Mammary epithelial cell (primary cell): Measurements from ENCODE around the gene ATRNL1.

ENCODE experiments used
- EZH2 ChIP-seq: IDR thresholded peaks from 2 replicates; pipeline ENCODE4 v1.6.1; 2012; ENCODE audit warnings: low read length, inconsistent platforms, borderline replicate concordance
- TF ChIP-seq, protein P1 (sequence below), 2 donors: IDR thresholded peaks in 1 of 2; conservative IDR thresholded peaks in 1 of 2; 2 replicates each; pipeline ENCODE4 v1.5.1; 2011 to 2012; ENCODE audit warnings: inconsistent platforms in 2 of 2, low read length in 2 of 2, mild to moderate bottlenecking in 2 of 2, control low read depth in 1 of 2, low read depth in 1 of 2; ENCODE audit not compliant: insufficient read depth in 1 of 2; ENCODE audit errors: extremely low read depth in 1 of 2

GRCh38 chr10:115867305-115867704 is 774.1 kb downstream of the ATRNL1 start:
- TF ChIP-seq, protein P1, sequence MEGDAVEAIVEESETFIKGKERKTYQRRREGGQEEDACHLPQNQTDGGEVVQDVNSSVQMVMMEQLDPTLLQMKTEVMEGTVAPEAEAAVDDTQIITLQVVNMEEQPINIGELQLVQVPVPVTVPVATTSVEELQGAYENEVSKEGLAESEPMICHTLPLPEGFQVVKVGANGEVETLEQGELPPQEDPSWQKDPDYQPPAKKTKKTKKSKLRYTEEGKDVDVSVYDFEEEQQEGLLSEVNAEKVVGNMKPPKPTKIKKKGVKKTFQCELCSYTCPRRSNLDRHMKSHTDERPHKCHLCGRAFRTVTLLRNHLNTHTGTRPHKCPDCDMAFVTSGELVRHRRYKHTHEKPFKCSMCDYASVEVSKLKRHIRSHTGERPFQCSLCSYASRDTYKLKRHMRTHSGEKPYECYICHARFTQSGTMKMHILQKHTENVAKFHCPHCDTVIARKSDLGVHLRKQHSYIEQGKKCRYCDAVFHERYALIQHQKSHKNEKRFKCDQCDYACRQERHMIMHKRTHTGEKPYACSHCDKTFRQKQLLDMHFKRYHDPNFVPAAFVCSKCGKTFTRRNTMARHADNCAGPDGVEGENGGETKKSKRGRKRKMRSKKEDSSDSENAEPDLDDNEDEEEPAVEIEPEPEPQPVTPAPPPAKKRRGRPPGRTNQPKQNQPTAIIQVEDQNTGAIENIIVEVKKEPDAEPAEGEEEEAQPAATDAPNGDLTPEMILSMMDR (conservative IDR thresholded peaks at IDR 0.05 in 1 of 2, IDR thresholded peaks at IDR 0.05 in 1 of 2; ENCODE audit: extremely low read depth in 1 of 2, insufficient read depth in 1 of 2, low read depth in 1 of 2, low read length in 2 of 2) = no peak
- TF ChIP-seq EZH2 = no peak
